Neural cell (in vitro differentiated cells): ENCODE measurements around the gene TMEM171. TPM values are rescaled to one million over a fixed set of nuclear protein-coding genes. Genes with fewer than 3 reads are reported as not detected.

Source experiments
- H2AFZ ChIP-seq: fragments of 200-600, 300-800 bp; sonication (generic), shearing (Covaris generic); 2 replicates; pipeline ENCODE4 v1.6.0; 2014; ENCODE audit warnings: low read depth, mild to moderate bottlenecking, antibody characterized with exemption, low read length, moderate library complexity
- H3F3A ChIP-seq: fragments of 200-600 bp; shearing (Covaris generic); 2 replicates; pipeline ENCODE4 v1.6.1; 2016; ENCODE audit warnings: mild to moderate bottlenecking, moderate library complexity, mixed read lengths, antibody characterized with exemption, low read length; ENCODE audit not compliant: insufficient read depth, poor library complexity, severe bottlenecking
- H3K27ac ChIP-seq: fragments of 200-600, 300-800 bp; sonication (generic), shearing (Covaris generic); 2 replicates; pipeline ENCODE4 v1.5.1; 2014; ENCODE audit warnings: mild to moderate bottlenecking, low read length, moderate library complexity
- H3K27me3 ChIP-seq: fragments of 300-800, 200-600 bp; sonication (generic), shearing (Covaris generic); 2 replicates; pipeline ENCODE4 v1.6.0; 2014; ENCODE audit warnings: mild to moderate bottlenecking, low read depth, low read length, moderate library complexity; ENCODE audit not compliant: insufficient read depth
- H3K36me3 ChIP-seq: fragments of 300-800, 200-600 bp; sonication (generic), shearing (Covaris generic); 2 replicates; pipeline ENCODE4 v1.5.1; 2014; ENCODE audit warnings: mild to moderate bottlenecking, antibody characterized with exemption, low read length, moderate library complexity; ENCODE audit not compliant: insufficient read depth
- H3K4me2 ChIP-seq: fragments of 300-800, 200-600 bp; sonication (generic), shearing (Covaris generic); 2 replicates; pipeline ENCODE4 v1.6.0; 2014; ENCODE audit warnings: mild to moderate bottlenecking, low read length
- H3K4me3 ChIP-seq: fragments of 300-800, 200-600 bp; sonication (generic), shearing (Covaris generic); 2 replicates; pipeline ENCODE4 v1.5.1; 2014; ENCODE audit warnings: mild to moderate bottlenecking, low read length, moderate library complexity
- H3K79me2 ChIP-seq: fragments of 200-600 bp; shearing (Covaris generic); replicated peaks from 2 replicates; pipeline ENCODE4 v1.6.0; 2014; ENCODE audit warnings: mild to moderate bottlenecking, low read length, moderate library complexity; ENCODE audit not compliant: insufficient read depth
- H3K9ac ChIP-seq: fragments of 300-800, 200-600 bp; sonication (generic), shearing (Covaris generic); 2 replicates; pipeline ENCODE4 v1.6.1; 2016; ENCODE audit warnings: mild to moderate bottlenecking, low read length, mixed read lengths
- H3K9me2 ChIP-seq: fragments of 200-600 bp; shearing (Covaris generic); 2 replicates; pipeline ENCODE4 v1.6.1; 2016; ENCODE audit warnings: mild to moderate bottlenecking, low read length, mixed read lengths; ENCODE audit not compliant: insufficient read depth
- H3K9me3 ChIP-seq: fragments of 200-600, 300-800 bp; sonication (generic), shearing (Covaris generic); 2 replicates; pipeline ENCODE4 v1.6.1; 2016; ENCODE audit warnings: mild to moderate bottlenecking, mixed run types, low read length, moderate library complexity, mixed read lengths
- H4K20me1 ChIP-seq: fragments of 200-600 bp; shearing (Covaris generic); 2 replicates; pipeline ENCODE4 v1.6.1; 2016; ENCODE audit warnings: mild to moderate bottlenecking, mixed run types; ENCODE audit not compliant: insufficient read depth
- EP300 ChIP-seq: fragments of 450-650 bp; conservative IDR thresholded peaks from 2 replicates; pipeline ENCODE4 v1.6.1; 2014; ENCODE audit warnings: antibody characterized with exemption, mild to moderate bottlenecking, moderate library complexity; ENCODE audit not compliant: poor library complexity, severe bottlenecking
- EZH2 ChIP-seq: fragments of 200-600, 300-800 bp; shearing (Covaris generic), sonication (generic); IDR thresholded peaks from 2 replicates; pipeline ENCODE4 v1.6.1; 2014; ENCODE audit warnings: antibody characterized with exemption, low read length, borderline replicate concordance, mild to moderate bottlenecking; ENCODE audit not compliant: insufficient read depth, poor library complexity, severe bottlenecking
- MXI1 ChIP-seq: fragments of 450-650 bp; conservative IDR thresholded peaks from 2 replicates; pipeline ENCODE4 v1.6.1; 2014; ENCODE audit warnings: antibody characterized with exemption, mild to moderate bottlenecking; ENCODE audit not compliant: poor library complexity, severe bottlenecking
- POLR2AphosphoS5 ChIP-seq: IDR thresholded peaks from 2 replicates; pipeline ENCODE4 v1.6.1; 2012
- RAD21 ChIP-seq: fragments of 450-650 bp; conservative IDR thresholded peaks from 2 replicates; pipeline ENCODE4 v1.6.1; 2014; ENCODE audit warnings: antibody characterized with exemption, mild to moderate bottlenecking, moderate library complexity
- SMC3 ChIP-seq: fragments of 450-650 bp; conservative IDR thresholded peaks from 2 replicates; pipeline ENCODE4 v1.6.1; 2014; ENCODE audit warnings: antibody characterized with exemption, mild to moderate bottlenecking, moderate library complexity; ENCODE audit not compliant: poor library complexity
- TAF1 ChIP-seq: IDR thresholded peaks from 2 replicates; pipeline ENCODE4 v1.6.1; 2012; ENCODE audit warnings: low read depth
- polyA plus RNA-seq: library from polyadenylated mRNA; depleted of rRNA; stranded (reverse); fragments of >200 nt; gene quantifications from 2 replicates; pipeline ENCODE4 v1.2.3, GENCODE V29; 2014
- TF ChIP-seq, protein P1 (sequence below): fragments of 450-650 bp; IDR thresholded peaks from 2 replicates; pipeline ENCODE4 v1.5.1; 2014; ENCODE audit warnings: antibody characterized with exemption, mild to moderate bottlenecking, moderate library complexity; ENCODE audit not compliant: poor library complexity, severe bottlenecking
- TF ChIP-seq, protein P2 (sequence below): IDR thresholded peaks from 2 replicates; pipeline ENCODE4 v1.6.1; 2012; ENCODE audit warnings: borderline replicate concordance

The TMEM171 gene
- polyA plus RNA-seq, 1 donor from 2014 or later, result not detected

DNA sequence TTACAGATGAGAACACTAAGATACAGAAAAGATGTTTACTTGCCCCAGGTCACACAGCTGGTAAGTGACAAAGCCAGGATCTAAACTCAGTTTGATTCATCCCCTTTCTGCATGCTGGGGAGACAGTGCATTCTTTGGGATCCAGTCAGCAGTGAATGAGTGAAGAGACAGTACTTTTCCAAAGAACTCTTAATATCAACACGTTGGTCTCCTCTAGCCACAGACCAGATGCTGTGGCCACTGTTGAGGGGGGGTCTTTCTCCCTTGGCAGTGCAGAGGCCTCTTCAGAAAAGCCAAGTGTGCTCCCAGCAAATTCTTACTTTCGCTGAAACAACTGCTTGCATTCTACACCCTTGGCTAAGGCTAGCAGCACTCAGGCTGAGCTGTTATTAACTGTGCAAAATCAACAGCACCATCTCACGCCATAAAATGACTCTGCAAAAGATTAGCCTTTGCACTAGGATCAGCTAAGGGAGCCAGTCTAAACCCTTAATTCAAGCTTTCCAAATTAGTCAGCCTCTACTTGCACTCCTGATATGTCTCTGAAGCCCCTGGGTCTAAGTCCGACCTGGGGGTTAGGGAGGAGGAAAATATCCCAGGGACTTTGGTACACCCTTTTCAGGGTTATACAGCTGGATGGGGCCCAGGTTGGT is 4.8 kb upstream of the TMEM171 start:
- Histone ChIP-seq H3K36me3 (no peaks in the 10 kb centered on the region), H3F3A (no peaks in the 10 kb centered on the region), H3K9me2 (no peaks in the 10 kb centered on the region), H2AFZ (no peak overlapping the region), H3K9me3 (no peaks in the 10 kb centered on the region), H3K27me3 (peaks cover 28% of the 10 kb centered on the region), H3K4me2 (no peak overlapping the region), H3K79me2 (no peaks in the 10 kb centered on the region), H3K27ac (no peak overlapping the region), H3K4me3 (no peak overlapping the region), H3K9ac (no peak overlapping the region), H4K20me1 (no peaks in the 10 kb centered on the region)
- TF ChIP-seq EZH2, result no peak
- TF ChIP-seq, protein P1, sequence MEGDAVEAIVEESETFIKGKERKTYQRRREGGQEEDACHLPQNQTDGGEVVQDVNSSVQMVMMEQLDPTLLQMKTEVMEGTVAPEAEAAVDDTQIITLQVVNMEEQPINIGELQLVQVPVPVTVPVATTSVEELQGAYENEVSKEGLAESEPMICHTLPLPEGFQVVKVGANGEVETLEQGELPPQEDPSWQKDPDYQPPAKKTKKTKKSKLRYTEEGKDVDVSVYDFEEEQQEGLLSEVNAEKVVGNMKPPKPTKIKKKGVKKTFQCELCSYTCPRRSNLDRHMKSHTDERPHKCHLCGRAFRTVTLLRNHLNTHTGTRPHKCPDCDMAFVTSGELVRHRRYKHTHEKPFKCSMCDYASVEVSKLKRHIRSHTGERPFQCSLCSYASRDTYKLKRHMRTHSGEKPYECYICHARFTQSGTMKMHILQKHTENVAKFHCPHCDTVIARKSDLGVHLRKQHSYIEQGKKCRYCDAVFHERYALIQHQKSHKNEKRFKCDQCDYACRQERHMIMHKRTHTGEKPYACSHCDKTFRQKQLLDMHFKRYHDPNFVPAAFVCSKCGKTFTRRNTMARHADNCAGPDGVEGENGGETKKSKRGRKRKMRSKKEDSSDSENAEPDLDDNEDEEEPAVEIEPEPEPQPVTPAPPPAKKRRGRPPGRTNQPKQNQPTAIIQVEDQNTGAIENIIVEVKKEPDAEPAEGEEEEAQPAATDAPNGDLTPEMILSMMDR, result no peak
- TF ChIP-seq POLR2AphosphoS5, result no peak
- TF ChIP-seq TAF1, result no peak
- TF ChIP-seq MXI1, result no peak
- TF ChIP-seq SMC3, result no peak
- TF ChIP-seq, protein P2, sequence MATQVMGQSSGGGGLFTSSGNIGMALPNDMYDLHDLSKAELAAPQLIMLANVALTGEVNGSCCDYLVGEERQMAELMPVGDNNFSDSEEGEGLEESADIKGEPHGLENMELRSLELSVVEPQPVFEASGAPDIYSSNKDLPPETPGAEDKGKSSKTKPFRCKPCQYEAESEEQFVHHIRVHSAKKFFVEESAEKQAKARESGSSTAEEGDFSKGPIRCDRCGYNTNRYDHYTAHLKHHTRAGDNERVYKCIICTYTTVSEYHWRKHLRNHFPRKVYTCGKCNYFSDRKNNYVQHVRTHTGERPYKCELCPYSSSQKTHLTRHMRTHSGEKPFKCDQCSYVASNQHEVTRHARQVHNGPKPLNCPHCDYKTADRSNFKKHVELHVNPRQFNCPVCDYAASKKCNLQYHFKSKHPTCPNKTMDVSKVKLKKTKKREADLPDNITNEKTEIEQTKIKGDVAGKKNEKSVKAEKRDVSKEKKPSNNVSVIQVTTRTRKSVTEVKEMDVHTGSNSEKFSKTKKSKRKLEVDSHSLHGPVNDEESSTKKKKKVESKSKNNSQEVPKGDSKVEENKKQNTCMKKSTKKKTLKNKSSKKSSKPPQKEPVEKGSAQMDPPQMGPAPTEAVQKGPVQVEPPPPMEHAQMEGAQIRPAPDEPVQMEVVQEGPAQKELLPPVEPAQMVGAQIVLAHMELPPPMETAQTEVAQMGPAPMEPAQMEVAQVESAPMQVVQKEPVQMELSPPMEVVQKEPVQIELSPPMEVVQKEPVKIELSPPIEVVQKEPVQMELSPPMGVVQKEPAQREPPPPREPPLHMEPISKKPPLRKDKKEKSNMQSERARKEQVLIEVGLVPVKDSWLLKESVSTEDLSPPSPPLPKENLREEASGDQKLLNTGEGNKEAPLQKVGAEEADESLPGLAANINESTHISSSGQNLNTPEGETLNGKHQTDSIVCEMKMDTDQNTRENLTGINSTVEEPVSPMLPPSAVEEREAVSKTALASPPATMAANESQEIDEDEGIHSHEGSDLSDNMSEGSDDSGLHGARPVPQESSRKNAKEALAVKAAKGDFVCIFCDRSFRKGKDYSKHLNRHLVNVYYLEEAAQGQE, result no peak
- no peak for TF ChIP-seq EP300
- TF ChIP-seq RAD21, result no peak

DNA sequence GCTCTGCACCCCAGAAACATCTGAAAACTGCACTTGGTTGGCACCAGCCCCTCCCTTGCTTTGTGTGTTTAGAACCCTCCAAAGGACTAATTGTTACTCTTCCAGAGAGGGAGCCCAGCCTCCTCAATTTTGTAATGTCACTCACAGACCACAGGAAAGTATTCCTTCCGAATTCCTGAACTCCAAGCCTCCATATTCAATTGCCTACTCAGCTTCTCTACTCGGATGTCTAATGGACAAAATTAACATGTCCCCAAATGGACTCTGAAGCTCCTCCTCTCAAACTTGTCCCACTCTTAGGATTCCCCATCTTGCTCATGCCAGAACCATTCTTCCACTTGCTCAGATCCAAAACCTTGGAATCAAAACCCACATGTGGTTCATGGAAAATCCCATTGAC is 3.9 kb upstream of the TMEM171 start:
- H3K9me2 ChIP-seq, result no peaks in the 10 kb centered on the region
- no peaks in the 10 kb centered on the region for H3K36me3 ChIP-seq
- no peak overlapping the region for H3K27ac ChIP-seq
- peaks cover 38% of the 10 kb centered on the region for H3K27me3 ChIP-seq
- no peak overlapping the region for H2AFZ ChIP-seq
- H3F3A ChIP-seq, result no peaks in the 10 kb centered on the region
- TF ChIP-seq EZH2 (no peak), RAD21 (no peak), SMC3 (no peak), MXI1 (no peak), EP300 (no peak), POLR2AphosphoS5 (no peak), TAF1 (no peak)
- TF ChIP-seq, protein P1, result no peak
- TF ChIP-seq, protein P2, result no peak
- no peaks in the 10 kb centered on the region for H3K9me3 ChIP-seq
- no peak overlapping the region for H3K9ac ChIP-seq
- no peak overlapping the region for H3K4me3 ChIP-seq
- H4K20me1 ChIP-seq, result no peaks in the 10 kb centered on the region
- no peaks in the 10 kb centered on the region for H3K79me2 ChIP-seq
- no peak overlapping the region for H3K4me2 ChIP-seq
